CD14-positive monocyte (primary cell): Measurements from ENCODE around the gene SNAP47. TPM values are rescaled to one million over a fixed set of nuclear protein-coding genes. Genes with fewer than 3 reads are reported as not detected.

ENCODE experiments used
- DNase-seq, 3 donors: peaks; one replicate each; pipeline ENCODE4 v3.0.0-alpha.2; 2011 to 2022
- H2AFZ ChIP-seq: 2 replicates; pipeline ENCODE4 v1.6.0; 2012; ENCODE audit warnings: mild to moderate bottlenecking, low read depth, low read length, inconsistent platforms; ENCODE audit not compliant: insufficient read depth, poor library complexity, severe bottlenecking
- H3K27ac ChIP-seq, 2 donors: 1 replicate in 1 of 2; 2 replicates in 1 of 2; pipeline ENCODE4 v1.5.1; 2012 to 2013; ENCODE audit warnings: low read length in 2 of 2, control low read depth in 1 of 2, inconsistent platforms in 1 of 2, low read depth in 1 of 2, mild to moderate bottlenecking in 1 of 2
- H3K27me3 ChIP-seq, 2 donors: one replicate each; pipeline versions ENCODE4 v1.6.0 to v1.6.1; 2011 to 2013; ENCODE audit warnings: low read length in 2 of 2; ENCODE audit not compliant: control insufficient read depth in 2 of 2, insufficient read depth in 2 of 2
- H3K36me3 ChIP-seq, 2 donors: replicated peaks in 1 of 2; 1 replicate in 1 of 2; 2 replicates in 1 of 2; pipeline versions ENCODE4 v1.5.1 to v1.6.1; 2012 to 2013; ENCODE audit warnings: low read length in 2 of 2, control low read depth in 1 of 2, inconsistent platforms in 1 of 2, mild to moderate bottlenecking in 1 of 2; ENCODE audit not compliant: insufficient read depth in 2 of 2, control insufficient read depth in 1 of 2
- H3K4me1 ChIP-seq, 2 donors: 1 replicate in 1 of 2; 2 replicates in 1 of 2; pipeline versions ENCODE4 v1.5.1 to v1.6.1; 2012 to 2013; ENCODE audit warnings: low read length in 2 of 2, control low read depth in 1 of 2, inconsistent platforms in 1 of 2, mild to moderate bottlenecking in 1 of 2, moderate library complexity in 1 of 2; ENCODE audit not compliant: insufficient read depth in 2 of 2, control insufficient read depth in 1 of 2
- H3K4me2 ChIP-seq: replicated peaks from 2 replicates; pipeline ENCODE3; 2012; ENCODE audit warnings: low read length, moderate library complexity, mild to moderate bottlenecking; ENCODE audit not compliant: poor library complexity, severe bottlenecking; ENCODE audit errors: extremely low read depth
- H3K4me3 ChIP-seq, 3 experiments: fragments of 200-600 bp in 1 of 3; sonication (generic) in 1 of 3; replicated peaks in 1 of 3; 1 replicate in 2 of 3; 2 replicates in 1 of 3; pipeline ENCODE4 v1.5.1; 2011 to 2013; ENCODE audit warnings: low read length in 3 of 3, mild to moderate bottlenecking in 3 of 3, control low read depth in 2 of 3, low read depth in 2 of 3, inconsistent platforms in 1 of 3, moderate library complexity in 1 of 3
- H3K79me2 ChIP-seq: 2 replicates; pipeline ENCODE4 v1.6.0; 2012; ENCODE audit warnings: mild to moderate bottlenecking, control low read depth, inconsistent platforms, low read length, moderate library complexity; ENCODE audit not compliant: insufficient read depth
- H3K9ac ChIP-seq: 2 replicates; pipeline ENCODE4 v1.6.0; 2017; ENCODE audit warnings: low read length, mild to moderate bottlenecking; ENCODE audit not compliant: insufficient read depth, poor library complexity, severe bottlenecking
- H3K9me3 ChIP-seq, 2 donors: replicated peaks in 1 of 2; 1 replicate in 1 of 2; 2 replicates in 1 of 2; pipeline versions ENCODE4 v1.5.1 to v1.6.1; 2012 to 2013; ENCODE audit warnings: low read length in 2 of 2, control low read depth in 1 of 2; ENCODE audit not compliant: control insufficient read depth in 1 of 2, insufficient read depth in 1 of 2
- H4K20me1 ChIP-seq: 2 replicates; pipeline ENCODE4 v1.6.0; 2012; ENCODE audit warnings: mild to moderate bottlenecking, low read length, control low read depth, moderate library complexity; ENCODE audit not compliant: insufficient read depth
- H3K27ac Mint-ChIP-seq, 7 donors: one replicate each; pipeline ENCODE4 v1.8.0; 2020; ENCODE audit warnings: mild to moderate bottlenecking in 7 of 7, mixed read lengths in 7 of 7, moderate library complexity in 6 of 7, inconsistent platforms in 2 of 7
- H3K27me3 Mint-ChIP-seq, 3 donors: one replicate each; pipeline ENCODE4 v1.8.0; 2021 to 2022; ENCODE audit warnings: low read depth in 3 of 3, mild to moderate bottlenecking in 3 of 3, mixed read lengths in 3 of 3, moderate library complexity in 3 of 3, inconsistent platforms in 1 of 3
- H3K36me3 Mint-ChIP-seq, 2 donors: one replicate each; pipeline ENCODE4 v1.8.0; 2020; ENCODE audit warnings: mixed read lengths in 2 of 2, inconsistent platforms in 1 of 2, mild to moderate bottlenecking in 1 of 2
- H3K4me1 Mint-ChIP-seq: one replicate; pipeline ENCODE4 v1.8.0; 2020; ENCODE audit warnings: mild to moderate bottlenecking, mixed read lengths
- H3K4me3 Mint-ChIP-seq, 2 donors: one replicate each; pipeline ENCODE4 v1.8.0; 2020; ENCODE audit warnings: mild to moderate bottlenecking in 2 of 2, mixed read lengths in 2 of 2, moderate library complexity in 1 of 2
- H3K9me3 Mint-ChIP-seq, 7 donors: one replicate each; pipeline ENCODE4 v1.8.0; 2020 to 2022; ENCODE audit warnings: mixed read lengths in 7 of 7, mild to moderate bottlenecking in 6 of 7, moderate library complexity in 6 of 7, inconsistent platforms in 2 of 7
- WGBS: methylation state at CpG from one replicate; pipeline ENCODE4 v1.1.5; 2013; ENCODE audit warnings: missing lambda C conversion rate; ENCODE audit not compliant: insufficient coverage; 5-methylcytosine and 5-hydroxymethylcytosine counted together
- intact Hi-C, 2 donors: fragments of 100-400 bp; cut with micrococcal nuclease; formaldehyde crosslinking; loops; one replicate each; pipeline versions ENCODE4 v1.15.0 to v1.15.1; 2023
- polyA plus RNA-seq, 3 donors: library from polyadenylated mRNA; depleted of rRNA in 1 of 3; unstranded in 2 of 3; stranded (reverse) in 1 of 3; fragments of 300-500 nt in 2 of 3; fragments of >200 nt in 1 of 3; fragmentation: Illumina TruSeq in 2 of 3; gene quantifications; 1 replicate in 2 of 3; 2 replicates in 1 of 3; pipeline ENCODE4 v1.2.3, GENCODE V29; 2012 to 2021
- TF ChIP-seq, protein P1 (sequence below): fragments of 200-600 bp; IDR thresholded peaks from one replicate; pipeline ENCODE4 v1.8.0; 2022; ENCODE audit warnings: antibody characterized with exemption, mild to moderate bottlenecking

The SNAP47 gene
- polyA plus RNA-seq, 3 donors: 15.4 to 25.0 (median 20.5) TPM

DNA sequence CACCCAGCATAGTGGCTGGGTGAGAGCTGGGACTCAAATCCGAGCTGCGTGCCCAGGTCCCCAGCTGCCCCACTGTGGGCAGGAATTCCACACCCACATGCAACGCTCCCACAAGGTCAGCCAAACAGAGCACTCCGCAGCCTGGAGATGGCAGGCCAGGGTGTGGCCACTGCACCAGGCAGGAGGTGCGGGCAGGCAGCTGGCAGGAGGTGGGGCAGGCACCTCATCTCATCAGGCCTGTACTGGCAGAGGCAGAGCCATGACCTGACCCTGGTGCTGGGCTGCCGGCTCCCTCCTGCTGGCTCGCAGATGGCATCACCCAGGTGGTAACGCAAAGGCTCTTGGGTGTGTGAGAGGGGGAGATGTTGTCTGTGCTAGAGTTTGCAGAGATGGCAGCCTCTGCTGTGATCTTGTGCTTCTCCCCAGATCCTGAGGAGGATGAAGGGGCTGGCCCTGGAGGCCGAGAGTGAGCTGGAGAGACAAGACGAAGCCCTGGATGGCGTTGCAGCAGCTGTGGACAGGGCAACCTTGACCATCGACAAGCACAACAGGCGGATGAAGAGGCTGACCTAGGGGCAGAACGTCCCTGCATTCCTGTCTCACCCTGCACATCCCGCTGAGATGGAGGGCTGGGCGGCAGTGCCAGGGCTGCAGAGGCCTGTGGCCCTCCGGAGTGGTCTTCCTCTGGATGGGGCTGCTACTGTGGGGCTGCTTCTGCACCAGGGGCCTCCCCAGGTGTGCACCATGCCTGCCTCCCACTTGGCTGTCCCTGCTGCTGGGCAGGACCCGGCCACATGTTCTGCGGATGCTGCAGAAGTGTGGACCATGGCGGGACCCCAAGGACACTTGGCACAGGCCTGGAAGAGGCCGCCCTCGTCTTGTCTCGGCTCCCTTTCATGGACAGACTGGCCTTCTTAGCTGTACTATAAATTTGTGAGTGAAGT is 45.1 kb downstream of the SNAP47 start:
- Histone ChIP-seq H3K9me3 (no peaks in the 10 kb centered on the region), H3K9ac (no peak overlapping the region), H3K4me1 (no peaks in the 10 kb centered on the region), H2AFZ (no peak overlapping the region), H3K79me2 (no peaks in the 10 kb centered on the region), H3K27me3 (peaks cover 2 to 3% of the 10 kb centered on the region in 2 donors), H3K36me3 (peaks cover 12 to 19% of the 10 kb centered on the region in 2 donors), H3K4me2 (no peak overlapping the region), H4K20me1 (no peaks in the 10 kb centered on the region), H3K27ac (no peak overlapping the region), H3K4me3 (no peak overlapping the region)
- peaks cover 0 to under 1% (median 0%) of the 10 kb centered on the region in 7 donors for H3K9me3 Mint-ChIP-seq
- H3K4me1 Mint-ChIP-seq: no peaks in the 10 kb centered on the region
- H3K4me3 Mint-ChIP-seq: no peak overlapping the region
- WGBS: 88% methylated on average over 17 of the region's 23 CpGs
- H3K27ac Mint-ChIP-seq: no peak overlapping the region
- intact Hi-C loops: no loop called here
- TF ChIP-seq, protein P1, sequence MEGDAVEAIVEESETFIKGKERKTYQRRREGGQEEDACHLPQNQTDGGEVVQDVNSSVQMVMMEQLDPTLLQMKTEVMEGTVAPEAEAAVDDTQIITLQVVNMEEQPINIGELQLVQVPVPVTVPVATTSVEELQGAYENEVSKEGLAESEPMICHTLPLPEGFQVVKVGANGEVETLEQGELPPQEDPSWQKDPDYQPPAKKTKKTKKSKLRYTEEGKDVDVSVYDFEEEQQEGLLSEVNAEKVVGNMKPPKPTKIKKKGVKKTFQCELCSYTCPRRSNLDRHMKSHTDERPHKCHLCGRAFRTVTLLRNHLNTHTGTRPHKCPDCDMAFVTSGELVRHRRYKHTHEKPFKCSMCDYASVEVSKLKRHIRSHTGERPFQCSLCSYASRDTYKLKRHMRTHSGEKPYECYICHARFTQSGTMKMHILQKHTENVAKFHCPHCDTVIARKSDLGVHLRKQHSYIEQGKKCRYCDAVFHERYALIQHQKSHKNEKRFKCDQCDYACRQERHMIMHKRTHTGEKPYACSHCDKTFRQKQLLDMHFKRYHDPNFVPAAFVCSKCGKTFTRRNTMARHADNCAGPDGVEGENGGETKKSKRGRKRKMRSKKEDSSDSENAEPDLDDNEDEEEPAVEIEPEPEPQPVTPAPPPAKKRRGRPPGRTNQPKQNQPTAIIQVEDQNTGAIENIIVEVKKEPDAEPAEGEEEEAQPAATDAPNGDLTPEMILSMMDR: no peak
- H3K27me3 Mint-ChIP-seq: peaks cover 7 to 12% (median 9%) of the 10 kb centered on the region in 3 donors
- no peak for DNase-seq
- H3K36me3 Mint-ChIP-seq: peaks cover 15 to 18% of the 10 kb centered on the region in 2 donors

DNA sequence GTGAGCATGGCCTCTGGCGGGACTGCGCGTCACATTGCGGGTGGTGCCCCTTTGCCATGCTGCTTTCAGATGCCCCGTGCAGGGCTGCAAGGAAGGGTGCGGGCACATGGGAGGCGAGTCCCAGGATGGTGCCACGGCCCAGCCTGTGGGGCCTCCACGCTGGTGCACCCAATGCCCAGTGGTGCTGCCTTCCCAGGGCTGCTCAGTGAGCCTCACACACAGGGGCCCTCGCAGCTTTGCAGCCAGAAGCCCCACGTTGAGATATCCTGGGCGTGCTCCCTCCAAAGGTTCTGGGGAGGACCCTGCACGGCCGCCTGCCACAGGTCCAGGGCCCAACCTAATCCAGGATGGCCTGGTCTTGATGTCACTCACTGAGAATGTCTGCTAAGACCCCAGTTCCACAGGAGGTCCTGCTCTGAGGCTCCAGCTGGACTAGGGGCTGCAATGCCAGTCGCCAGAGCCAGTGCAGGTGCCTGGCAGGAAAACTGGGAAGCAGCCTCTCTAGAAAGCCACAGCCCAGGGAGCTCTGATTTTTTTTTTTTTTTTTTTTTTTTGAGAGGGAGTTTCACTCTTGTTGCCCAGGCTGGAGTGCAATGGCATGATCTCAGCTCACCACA is 46.2 kb downstream of the SNAP47 start:
- no peak overlapping the region for H3K4me3 Mint-ChIP-seq
- no peak overlapping the region for H3K27ac Mint-ChIP-seq
- H3K9me3 Mint-ChIP-seq: peaks cover 0 to 3% (median 0%) of the 10 kb centered on the region in 7 donors
- intact Hi-C loops: no loop called here
- H3K4me1 Mint-ChIP-seq: peaks cover under 1% of the 10 kb centered on the region
- H3K36me3 ChIP-seq: peaks cover 3 to 9% of the 10 kb centered on the region in 2 donors
- H3K36me3 Mint-ChIP-seq: peaks cover 10% of the 10 kb centered on the region in 2 donors
- H3K79me2 ChIP-seq: no peaks in the 10 kb centered on the region
- H3K4me2 ChIP-seq: no peak overlapping the region
- no peak overlapping the region for H2AFZ ChIP-seq
- TF ChIP-seq, protein P1: no peak
- no peak overlapping the region for H3K9ac ChIP-seq
- peaks cover 0 to 3% of the 10 kb centered on the region in 2 donors for H3K4me1 ChIP-seq
- DNase-seq: no peak
- peaks cover 0 to under 1% of the 10 kb centered on the region in 2 donors for H3K9me3 ChIP-seq
- no peaks in the 10 kb centered on the region for H4K20me1 ChIP-seq
- WGBS: 97% methylated on average over 15 of the region's 15 CpGs
- H3K27me3 Mint-ChIP-seq: peaks cover 15 to 21% (median 20%) of the 10 kb centered on the region in 3 donors
- H3K27me3 ChIP-seq: peaks cover 3 to 14% of the 10 kb centered on the region in 2 donors
- no peak overlapping the region for H3K4me3 ChIP-seq
- no peak overlapping the region for H3K27ac ChIP-seq
